ENCODE measurements around the gene NCKAP5.

NCKAP5 gene

GRCh38 chr2:133253793-133254192 lies 314.5 kb downstream of the NCKAP5 start:
- DNase-seq (ENCODE audit: low read depth in 1 of 2, low spot score in 1 of 2), result no peak
- no peak for TF ChIP-seq JUND (IDR thresholded peaks at IDR 0.05; ENCODE audit: low read depth)
- in situ Hi-C loops (cut with HindIII; ENCODE audit: low pct_unique_long_range_greater_than_20kb, low sequenced_read_pairs), result no loop called here

- TF ChIP-seq JUND (IDR thresholded peaks at IDR 0.05; ENCODE audit: low read depth), result no peak
- in situ Hi-C loops (cut with HindIII; ENCODE audit: low pct_unique_long_range_greater_than_20kb, low sequenced_read_pairs), result no loop called here
- DNase-seq (ENCODE audit: low read depth in 1 of 2, low spot score in 1 of 2), result no peak
Measured at GRCh38 chr2:133252780-133253355, 315.4 kb downstream of the NCKAP5 start.

GRCh38 chr2:133249362-133249761 lies 318.9 kb downstream of the NCKAP5 start:
- no peak for DNase-seq (ENCODE audit: low read depth in 1 of 2, low spot score in 1 of 2)
- TF ChIP-seq JUND (IDR thresholded peaks at IDR 0.05; ENCODE audit: low read depth), result no peak
- in situ Hi-C loops (cut with HindIII; ENCODE audit: low pct_unique_long_range_greater_than_20kb, low sequenced_read_pairs), result no loop called here

- in situ Hi-C loops (cut with HindIII; ENCODE audit: low pct_unique_long_range_greater_than_20kb, low sequenced_read_pairs), result no loop called here
- TF ChIP-seq JUND (IDR thresholded peaks at IDR 0.05; ENCODE audit: low read depth), result no peak
- no peak for DNase-seq (ENCODE audit: low read depth in 1 of 2, low spot score in 1 of 2)
Measured at GRCh38 chr2:133248264-133248663, 320.0 kb downstream of the NCKAP5 start.

DNA sequence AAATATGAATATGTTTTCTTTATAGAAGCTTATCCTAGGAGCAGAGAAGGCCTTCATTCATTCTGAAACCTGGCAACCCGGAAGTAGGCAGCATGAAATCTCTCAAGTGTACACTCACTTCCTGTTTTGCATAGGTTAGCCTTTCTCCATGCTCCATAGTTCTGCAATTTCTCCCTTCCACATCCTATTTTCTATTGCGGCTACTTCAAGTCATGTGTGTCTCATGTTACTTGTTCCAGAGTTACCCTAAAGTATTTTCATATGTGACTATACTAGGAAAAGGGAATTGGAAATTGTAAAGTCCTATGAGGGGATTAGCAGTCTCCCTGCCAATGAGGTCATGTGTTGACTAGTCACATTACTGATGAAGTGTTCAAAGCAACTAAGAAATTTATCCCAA lies 320.6 kb downstream of the NCKAP5 start:
- TF ChIP-seq JUND (IDR thresholded peaks at IDR 0.05; ENCODE audit: low read depth), result no peak
- in situ Hi-C loops (cut with HindIII; ENCODE audit: low pct_unique_long_range_greater_than_20kb, low sequenced_read_pairs), result no loop called here
- DNase-seq (ENCODE audit: low read depth in 1 of 2, low spot score in 1 of 2), result no peak

DNA sequence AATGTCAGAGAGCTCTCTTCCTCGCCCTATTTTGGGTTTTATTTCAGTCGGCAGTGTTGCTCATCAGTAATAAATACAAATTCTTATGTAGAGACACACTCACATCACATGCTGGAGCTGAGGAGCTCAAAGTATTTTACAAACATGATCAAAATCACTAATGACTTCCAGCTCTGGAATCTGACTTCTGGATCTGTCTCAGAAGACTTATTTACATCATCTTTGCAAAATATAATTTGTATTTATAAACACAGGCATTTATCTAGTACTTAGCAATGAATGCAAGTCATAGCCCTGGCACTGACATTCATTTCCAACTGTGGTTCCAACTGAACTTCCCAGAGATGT lies 327.1 kb downstream of the NCKAP5 start:
- TF ChIP-seq JUND (IDR thresholded peaks at IDR 0.05; ENCODE audit: low read depth), result no peak
- DNase-seq (ENCODE audit: low read depth in 1 of 2, low spot score in 1 of 2), result no peak
- in situ Hi-C loops (cut with HindIII; ENCODE audit: low pct_unique_long_range_greater_than_20kb, low sequenced_read_pairs), result no loop called here

GRCh38 chr2:133240491-133241223 lies 327.6 kb downstream of the NCKAP5 start:
- in situ Hi-C loops (cut with HindIII; ENCODE audit: low pct_unique_long_range_greater_than_20kb, low sequenced_read_pairs), result no loop called here
- no peak for TF ChIP-seq JUND (IDR thresholded peaks at IDR 0.05; ENCODE audit: low read depth)
- DNase-seq (ENCODE audit: low read depth in 1 of 2, low spot score in 1 of 2), result no peak

GRCh38 chr2:133235968-133236367 lies 332.3 kb downstream of the NCKAP5 start:
- in situ Hi-C loops (cut with HindIII; ENCODE audit: low pct_unique_long_range_greater_than_20kb, low sequenced_read_pairs), result no loop called here
- no peak for DNase-seq (ENCODE audit: low read depth in 1 of 2, low spot score in 1 of 2)
- no peak for TF ChIP-seq JUND (IDR thresholded peaks at IDR 0.05; ENCODE audit: low read depth)

DNA sequence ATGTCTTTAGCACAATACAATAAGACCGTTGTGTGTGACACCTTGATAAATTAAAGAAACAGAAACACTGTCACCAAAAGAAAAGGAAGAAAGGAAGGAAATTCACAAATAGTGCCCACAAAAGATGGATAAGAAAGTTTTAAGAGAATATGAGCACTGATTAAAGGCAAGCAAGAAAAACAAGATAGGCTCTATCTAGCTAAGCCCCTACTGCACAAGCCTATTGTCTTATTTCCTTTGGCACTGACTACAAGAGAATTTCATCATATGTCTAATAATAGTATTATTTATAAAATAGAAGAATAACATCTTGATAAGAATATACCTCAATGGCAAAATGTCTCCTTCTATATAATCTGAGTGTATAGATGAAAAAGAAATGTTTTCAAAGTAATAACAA lies 335.7 kb downstream of the NCKAP5 start:
- no peak for TF ChIP-seq JUND (IDR thresholded peaks at IDR 0.05; ENCODE audit: low read depth)
- in situ Hi-C loops (cut with HindIII; ENCODE audit: low pct_unique_long_range_greater_than_20kb, low sequenced_read_pairs), result no loop called here
- DNase-seq (ENCODE audit: low read depth in 1 of 2, low spot score in 1 of 2), result no peak

DNA sequence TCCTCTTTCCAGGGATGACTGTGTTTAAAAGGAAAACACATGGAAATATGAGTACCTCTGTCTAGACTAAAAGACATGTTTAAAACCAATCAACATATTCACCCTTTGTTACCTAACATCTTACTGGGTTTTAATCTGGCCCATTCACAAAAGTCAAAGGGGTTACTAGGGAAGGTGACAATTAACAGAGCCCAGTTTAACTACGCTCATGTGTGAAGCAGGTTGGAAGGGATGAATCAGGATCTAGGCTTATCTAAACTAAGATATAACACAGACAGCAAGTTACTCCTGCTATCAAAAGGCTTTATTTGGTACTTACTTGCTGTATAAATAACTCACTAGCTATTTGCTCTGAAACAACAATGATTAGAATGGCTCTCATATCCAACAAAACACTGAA lies 337.0 kb downstream of the NCKAP5 start:
- in situ Hi-C loops (cut with HindIII; ENCODE audit: low pct_unique_long_range_greater_than_20kb, low sequenced_read_pairs), result no loop called here
- DNase-seq (ENCODE audit: low read depth in 1 of 2, low spot score in 1 of 2), result no peak
- no peak for TF ChIP-seq JUND (IDR thresholded peaks at IDR 0.05; ENCODE audit: low read depth)

DNA sequence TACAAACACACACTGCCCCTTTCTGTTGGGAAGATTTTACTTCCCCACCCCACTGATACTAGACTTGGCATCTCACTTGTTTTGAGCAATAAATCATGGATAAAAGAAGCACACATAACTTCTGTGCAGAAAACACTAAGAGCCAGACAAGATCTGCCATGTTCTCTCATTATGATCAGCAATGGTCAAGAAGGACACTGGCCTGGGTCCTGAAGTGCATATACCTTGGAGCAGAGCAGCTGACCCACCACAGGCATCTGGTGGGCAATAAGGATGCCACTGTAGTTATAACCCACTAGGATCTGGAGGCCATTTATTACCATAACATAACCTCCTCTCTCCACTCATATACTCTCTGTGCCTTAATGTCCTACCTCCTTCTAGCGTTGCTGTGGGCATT lies 338.3 kb downstream of the NCKAP5 start:
- in situ Hi-C loops (cut with HindIII; ENCODE audit: low pct_unique_long_range_greater_than_20kb, low sequenced_read_pairs), result no loop called here
- no peak for TF ChIP-seq JUND (IDR thresholded peaks at IDR 0.05; ENCODE audit: low read depth)
- DNase-seq (ENCODE audit: low read depth in 1 of 2, low spot score in 1 of 2), result no peak

DNA sequence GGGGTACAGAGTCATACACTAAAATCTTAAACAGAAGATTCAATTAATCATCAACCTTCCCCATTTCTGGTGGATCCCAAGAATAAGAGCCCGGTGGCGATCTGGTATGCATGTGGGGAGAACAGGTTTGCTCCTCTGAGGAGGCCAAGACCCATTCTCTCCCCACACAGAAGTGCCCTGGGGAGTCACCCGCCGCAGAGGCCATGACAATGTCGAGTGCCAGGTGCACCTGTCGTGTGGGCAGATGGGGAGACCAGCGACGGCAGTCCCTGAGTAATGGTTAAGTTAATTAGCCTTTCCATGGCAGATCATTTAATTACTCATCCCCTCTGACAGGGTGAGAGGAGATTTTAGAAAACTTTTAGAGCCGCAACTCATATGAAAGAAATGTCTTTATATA lies 345.0 kb downstream of the NCKAP5 start:
- TF ChIP-seq JUND (IDR thresholded peaks at IDR 0.05; ENCODE audit: low read depth), result no peak
- in situ Hi-C loops (cut with HindIII; ENCODE audit: low pct_unique_long_range_greater_than_20kb, low sequenced_read_pairs), result no loop called here
- DNase-seq (ENCODE audit: low read depth in 1 of 2, low spot score in 1 of 2), result no peak

DNA sequence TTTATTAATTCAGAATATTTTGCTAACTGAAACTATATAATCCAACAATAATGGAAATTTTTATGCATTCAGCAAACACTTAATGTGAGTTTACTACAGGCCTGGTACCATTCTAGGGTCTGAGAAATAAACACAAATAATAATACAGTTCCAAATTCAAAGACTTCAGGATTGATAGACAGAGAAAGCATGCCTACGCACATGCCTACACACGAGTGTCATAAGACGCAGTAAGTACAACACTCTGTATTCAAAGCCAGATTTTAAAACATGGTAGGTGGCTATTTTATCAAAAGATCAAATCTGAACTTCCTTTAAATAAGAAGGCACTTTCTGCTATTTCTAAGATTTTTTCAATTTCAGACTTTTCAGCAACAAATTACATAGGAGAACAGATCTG lies 346.9 kb downstream of the NCKAP5 start:
- in situ Hi-C loops (cut with HindIII; ENCODE audit: low pct_unique_long_range_greater_than_20kb, low sequenced_read_pairs), result no loop called here
- TF ChIP-seq JUND (IDR thresholded peaks at IDR 0.05; ENCODE audit: low read depth), result no peak

DNA sequence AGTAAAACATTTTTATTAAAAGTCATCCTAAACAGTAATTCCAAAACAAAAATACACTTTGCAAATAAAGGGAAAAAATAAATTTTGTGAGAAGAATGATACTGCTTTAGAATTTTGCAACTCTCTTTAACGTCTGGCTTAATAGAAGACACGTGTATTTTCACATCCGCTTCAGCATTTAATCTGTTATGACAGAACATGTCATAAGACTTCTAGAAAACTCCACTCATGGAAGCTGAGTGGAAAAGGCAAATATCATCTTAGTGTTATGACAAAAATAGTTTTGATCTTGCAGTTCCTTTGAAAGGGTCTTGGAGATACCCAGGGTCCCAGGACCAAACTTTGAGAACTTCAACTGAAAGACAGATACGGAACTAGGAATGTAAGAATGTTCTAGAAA lies 350.1 kb downstream of the NCKAP5 start:
- no peak for DNase-seq (ENCODE audit: low read depth in 1 of 2, low spot score in 1 of 2)
- in situ Hi-C loops (cut with HindIII; ENCODE audit: low pct_unique_long_range_greater_than_20kb, low sequenced_read_pairs), result no loop called here
- no peak for TF ChIP-seq JUND (IDR thresholded peaks at IDR 0.05; ENCODE audit: low read depth)

More for the DNA sequence above, 346.9 kb downstream of the NCKAP5 start:
- no peak for DNase-seq (ENCODE audit: low read depth in 1 of 2, low spot score in 1 of 2)
